ENCODE measurements around the gene DNPEP.
"Not testable (repeated sequence)": the region's sequence is repeated elsewhere in the genome, so short reads cannot be mapped to it uniquely, and the experiment has no call there.

The DNPEP gene

DNA sequence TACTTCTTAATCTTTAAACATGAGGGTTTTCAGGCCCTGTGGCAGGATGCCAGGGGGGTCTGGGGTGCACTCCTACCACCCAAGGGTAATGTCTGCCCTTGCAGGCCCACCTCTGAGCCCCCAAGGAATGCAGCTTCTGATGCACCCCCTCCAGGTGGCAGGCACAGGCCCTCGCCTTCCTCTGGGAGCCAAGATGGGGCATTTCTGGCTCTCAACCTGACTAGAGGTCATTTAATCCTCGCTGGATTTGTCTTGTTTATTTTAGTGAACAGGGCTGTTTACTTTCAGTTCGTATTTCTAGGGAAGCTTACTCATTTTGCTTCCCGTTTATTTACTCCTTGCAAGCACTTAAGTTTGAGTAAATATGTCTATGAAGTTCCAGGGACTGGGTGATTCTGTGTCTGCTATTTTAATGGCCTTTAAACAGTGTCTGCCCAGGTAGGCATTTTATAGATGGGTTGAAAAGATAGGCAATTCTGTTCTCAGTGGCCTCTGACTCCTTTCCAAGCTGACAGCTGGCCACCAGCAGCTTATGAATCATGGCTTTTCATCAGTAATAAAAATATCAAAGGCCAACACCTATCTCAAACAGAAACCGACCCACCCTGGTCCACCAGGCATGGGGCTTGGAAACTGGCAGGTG, 11.1 kb upstream of the DNPEP start:
- DNase-seq = no peak

DNA sequence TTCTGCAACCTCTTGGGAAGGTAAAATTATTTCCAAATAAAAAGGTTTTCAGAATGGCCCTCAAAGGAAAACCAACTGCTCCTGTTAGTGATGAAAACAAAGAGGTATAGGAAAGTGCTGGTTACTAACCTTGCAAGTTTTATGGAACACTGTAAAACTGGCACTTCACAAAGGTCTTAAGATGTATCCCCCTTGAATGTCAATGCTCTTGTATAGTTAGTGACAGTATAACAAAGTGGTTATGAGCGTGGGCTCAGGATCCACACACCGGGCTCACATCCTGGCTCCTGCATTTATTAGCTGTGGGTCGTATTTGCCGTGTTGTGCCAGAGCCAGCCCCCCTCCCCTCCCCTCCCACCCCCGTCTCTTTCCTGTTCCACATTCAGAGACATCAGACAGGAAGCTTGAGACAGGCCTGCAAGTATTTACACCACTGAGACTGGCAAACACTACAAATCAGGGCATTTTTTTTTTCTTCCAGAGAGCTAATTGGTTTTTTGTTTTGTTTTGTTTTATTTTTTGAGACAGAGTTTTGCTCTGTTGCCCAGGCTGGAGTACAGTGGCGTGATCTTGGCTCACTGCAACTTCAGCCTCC, 9.2 kb upstream of the DNPEP start:
- DNase-seq = no peak

DNA sequence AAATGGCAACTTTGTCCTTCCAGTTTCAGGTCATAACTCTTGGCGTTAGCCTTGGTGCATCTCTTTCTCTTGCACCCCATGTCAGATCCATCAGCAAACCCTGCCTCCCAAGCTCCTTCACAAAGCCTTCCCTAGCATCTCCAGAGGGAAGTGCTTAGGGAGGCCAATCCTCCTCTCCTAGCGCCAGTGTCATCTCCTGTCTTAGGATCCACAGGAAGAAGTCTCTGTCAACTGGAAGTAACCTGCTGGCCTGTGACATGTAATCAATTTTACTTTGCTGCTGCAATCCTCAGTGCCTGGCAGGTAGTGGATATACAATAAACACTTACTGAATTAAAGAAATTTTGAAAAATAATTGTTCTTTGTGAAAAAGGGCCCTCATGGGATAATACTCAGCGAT, 7.9 kb upstream of the DNPEP start:
- no peak for DNase-seq

DNA sequence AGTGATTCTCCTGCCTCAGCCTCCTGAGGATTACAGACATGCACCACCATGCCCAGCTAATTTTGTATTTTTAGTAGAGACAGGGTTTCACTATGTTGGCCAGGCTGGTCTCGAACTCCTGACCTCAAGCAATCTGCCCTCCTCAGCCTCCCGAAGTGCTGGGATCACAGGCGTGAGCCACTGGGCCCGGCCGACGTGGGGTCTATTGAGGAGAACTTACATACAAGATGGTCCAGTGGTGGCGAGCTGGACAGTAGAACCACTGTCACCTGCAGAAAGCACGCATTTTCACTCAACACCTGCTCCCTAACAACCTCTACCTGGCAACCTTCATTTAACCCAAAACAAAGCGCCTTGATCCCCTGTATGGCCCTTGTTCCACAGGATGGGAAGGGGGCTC, 7.3 kb upstream of the DNPEP start:
- not testable (repeated sequence) for DNase-seq

DNA sequence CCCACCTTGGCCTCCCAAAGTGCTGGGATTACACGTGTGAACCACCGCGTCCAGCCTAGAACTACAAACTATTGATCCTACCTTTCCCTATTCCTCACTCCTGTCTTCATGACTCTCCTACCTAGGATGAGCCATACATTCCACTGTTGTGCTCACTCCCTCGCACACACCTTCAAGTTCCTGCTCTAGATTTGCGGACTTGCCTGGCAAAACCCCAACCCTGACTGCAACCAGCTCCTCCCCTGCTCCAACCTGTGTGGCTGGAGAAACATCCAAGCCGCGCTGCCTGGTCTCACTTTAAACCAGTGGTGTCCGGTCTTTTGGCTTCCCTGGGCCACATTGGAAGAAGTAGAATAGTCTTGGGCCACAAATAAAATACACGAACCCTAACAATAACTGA, 5.0 kb upstream of the DNPEP start:
- no peak for DNase-seq

DNA sequence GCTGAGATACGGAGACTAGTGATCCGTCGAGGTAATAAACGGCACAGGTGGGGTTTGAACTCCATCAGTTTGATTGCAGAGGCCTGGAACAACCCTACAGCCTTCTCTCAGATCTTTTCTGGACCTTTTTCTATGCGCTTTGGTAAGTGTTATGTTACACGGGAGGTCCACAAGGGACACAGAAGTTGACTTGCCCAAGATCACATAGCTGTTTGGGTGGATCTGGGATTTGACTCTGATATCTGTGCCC, 1.1 kb upstream of the DNPEP start:
- DNase-seq = no peak

DNA sequence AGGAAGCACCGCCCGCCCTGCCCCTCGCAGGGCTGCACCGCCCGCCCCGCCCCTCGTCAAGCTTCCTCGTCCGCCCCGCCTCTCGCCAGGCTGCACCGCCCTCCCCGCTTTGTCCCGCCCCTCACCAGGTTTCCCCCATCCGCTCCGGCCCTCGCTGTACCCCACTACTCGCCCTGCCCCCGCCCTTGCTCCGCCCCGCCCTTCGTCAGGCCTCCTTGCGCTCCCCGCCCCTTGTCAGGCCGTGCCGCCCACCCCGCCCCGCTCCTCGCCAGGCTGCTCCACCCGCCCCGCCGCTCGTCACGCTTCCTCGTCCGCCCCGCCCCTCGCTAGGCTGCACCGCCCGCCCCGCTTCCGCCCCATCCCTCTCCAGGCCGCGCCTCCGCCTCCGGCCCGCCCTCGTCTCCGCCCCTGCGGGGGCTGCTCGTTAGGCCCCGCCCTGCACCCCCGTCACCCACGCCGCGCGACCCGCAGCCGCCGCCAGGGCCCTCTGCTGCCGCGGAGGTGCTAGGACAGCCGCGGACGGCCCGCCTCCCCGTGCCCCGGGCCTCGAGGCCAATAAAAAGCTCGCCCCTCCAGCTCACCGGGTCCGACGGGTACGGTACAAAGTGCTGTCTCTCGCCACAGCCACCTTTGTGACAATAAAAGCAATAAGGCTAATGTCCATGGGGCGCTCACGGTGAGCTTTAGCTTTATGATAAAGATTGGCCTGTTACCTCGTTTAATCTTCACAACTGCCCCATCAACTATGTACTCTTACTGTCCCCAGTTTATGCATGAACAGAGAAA, 602 bp upstream of the DNPEP start:
- peak; percentile 98 to 100 for DNase-seq

DNA sequence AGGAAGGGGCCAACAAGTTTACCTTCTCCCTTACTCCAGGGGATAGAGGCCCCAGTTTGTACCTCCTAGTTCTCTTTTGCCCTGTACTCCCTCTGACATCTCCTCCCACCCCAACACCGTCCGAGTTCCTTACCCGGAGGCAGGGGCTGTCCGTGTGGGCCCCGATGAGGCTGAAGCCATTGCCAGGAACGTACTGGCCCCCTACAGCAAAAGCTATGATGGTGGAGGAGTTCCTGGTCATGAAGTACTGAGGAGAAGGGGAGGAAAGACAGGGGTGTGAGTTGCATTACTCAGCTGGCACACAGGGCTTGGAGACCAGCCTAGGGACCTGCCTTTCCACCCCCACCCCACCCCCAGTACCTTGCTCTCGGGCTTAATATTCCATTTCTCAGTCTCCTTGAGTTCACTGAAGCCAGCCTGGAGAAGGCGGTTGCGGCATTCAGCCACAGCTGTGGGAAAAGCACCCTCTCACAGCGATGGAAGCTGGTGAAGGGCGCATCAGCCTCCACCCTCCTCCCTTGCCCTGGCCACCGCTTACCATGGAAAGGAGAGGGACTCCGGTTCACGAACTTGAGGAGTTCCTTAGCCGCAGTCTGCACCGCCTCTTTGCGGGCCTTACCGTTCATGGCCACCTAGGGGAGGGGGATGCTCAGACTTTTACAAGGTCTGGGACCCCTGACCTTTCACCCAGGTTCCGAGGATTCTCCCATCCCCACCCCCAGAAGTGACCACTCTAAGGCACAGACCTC, 1.0 kb downstream of the DNPEP start:
- peak in 1 of 2 experiments; percentile 11 for DNase-seq

DNA sequence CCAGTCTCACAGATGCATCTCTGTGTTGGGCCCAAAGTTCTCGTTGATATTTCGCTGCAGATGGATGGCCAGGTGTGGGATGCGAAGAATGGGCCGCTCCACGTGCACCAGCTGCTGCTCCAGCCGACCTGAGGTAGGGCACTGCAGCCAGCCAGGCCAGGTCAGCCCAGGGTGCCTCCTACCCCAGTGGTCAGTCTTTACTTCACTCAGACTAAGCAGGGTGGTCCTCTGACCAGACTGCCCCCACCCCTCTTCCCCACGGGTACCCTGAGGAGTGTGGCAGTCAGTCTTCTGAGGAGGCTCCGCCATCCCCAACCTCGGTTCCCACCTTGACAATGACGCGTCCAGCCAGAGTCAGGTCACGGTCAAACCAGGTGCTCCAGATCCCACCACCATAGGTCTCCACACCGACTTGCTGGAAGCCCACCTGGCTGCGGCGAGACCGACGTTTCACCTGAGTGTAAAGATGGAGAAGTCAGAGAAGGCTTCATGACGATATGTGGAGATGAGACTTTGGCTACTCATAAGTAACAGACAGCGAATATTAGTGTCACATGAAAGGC, 1.7 kb downstream of the DNPEP start:
- no peak for DNase-seq

DNA sequence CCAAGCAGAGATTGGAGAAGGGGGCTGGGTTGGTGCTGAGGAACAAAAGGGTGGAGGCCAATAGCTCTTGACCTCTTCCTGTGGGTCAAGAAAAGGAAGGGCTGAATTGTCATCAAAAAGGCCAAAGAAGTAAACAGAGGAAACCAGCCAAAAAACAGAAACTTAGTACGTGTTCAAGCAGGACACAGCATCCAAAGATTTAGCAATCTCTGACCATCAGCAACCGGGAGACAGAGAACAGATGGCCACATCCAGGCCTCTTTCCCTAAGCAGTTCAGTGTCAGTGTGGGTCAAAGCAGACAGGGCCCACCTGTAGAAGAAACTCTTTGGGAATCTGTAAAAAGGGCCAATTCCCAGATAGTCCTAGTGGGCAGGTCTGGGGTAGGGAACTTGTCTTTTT, 2.9 kb downstream of the DNPEP start:
- no peak for DNase-seq

DNA sequence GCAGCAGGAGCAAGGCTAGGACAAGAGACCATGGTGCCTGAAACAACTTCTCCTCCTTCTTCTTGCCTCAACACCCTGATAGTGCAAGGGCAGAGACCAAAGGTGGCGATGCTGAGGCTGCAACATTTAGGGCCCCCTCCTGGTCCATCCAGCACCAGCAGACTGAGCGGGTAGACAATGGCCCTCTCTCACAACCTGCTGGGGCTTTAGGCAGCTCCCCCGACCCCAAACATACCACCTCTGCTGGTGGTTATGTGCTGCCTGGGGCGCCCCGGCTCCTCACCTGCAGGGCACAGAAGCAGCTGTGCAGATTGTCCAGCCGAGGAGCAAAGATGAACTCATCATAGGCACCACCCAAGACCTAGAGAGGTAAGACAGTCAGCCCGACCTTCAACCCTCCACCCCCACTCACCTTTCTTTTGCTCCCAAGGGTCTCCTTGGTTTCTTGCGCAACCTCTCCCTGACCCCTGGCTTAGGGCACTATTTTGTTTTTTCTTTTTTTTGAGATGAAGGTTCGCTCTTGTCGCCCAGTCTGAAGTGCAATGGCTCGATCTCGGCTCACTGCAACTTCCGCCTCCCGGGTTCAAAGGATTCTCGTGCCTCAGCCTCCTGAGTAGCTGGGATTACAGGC, 3.5 kb downstream of the DNPEP start:
- DNase-seq = no peak

DNA sequence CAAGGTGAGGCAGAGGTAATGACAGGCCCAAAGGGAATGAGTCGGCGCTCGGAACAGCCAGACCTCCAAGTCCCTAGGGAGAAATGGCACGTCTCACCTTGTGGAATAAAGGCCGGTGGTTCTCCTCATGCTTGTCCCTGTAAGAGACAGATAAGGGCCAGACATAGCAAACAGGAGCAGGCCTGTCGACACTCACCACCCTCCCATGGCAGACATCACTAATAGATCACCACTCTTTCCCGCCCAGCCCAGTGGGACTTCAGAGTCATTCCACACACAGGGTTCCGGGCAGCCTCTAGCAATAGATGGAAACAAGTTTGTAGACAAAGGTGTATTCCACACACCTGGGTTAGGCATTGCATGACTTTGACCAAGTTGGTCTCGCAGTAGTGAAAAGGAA, 6.3 kb downstream of the DNPEP start:
- no peak for DNase-seq

DNA sequence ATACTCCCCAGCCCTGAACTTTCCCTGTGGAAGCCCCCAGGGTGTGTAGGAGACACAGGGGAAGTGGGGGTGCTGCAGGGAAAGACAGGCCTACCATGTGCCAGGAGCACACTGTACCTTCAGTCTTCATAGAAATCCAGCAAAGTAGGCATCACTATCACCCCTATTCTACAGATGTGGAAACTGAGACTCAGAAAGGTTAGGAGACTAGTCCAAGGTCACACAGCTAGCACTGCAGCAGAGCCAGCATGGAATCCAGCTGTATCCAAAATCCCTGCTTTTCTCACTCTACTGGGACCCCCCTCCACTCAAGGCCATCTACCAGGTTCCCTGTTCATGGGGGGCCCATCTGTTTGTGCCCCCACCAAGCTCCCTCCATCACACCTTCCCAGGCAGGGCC, 6.8 kb downstream of the DNPEP start:
- no peak for DNase-seq

DNA sequence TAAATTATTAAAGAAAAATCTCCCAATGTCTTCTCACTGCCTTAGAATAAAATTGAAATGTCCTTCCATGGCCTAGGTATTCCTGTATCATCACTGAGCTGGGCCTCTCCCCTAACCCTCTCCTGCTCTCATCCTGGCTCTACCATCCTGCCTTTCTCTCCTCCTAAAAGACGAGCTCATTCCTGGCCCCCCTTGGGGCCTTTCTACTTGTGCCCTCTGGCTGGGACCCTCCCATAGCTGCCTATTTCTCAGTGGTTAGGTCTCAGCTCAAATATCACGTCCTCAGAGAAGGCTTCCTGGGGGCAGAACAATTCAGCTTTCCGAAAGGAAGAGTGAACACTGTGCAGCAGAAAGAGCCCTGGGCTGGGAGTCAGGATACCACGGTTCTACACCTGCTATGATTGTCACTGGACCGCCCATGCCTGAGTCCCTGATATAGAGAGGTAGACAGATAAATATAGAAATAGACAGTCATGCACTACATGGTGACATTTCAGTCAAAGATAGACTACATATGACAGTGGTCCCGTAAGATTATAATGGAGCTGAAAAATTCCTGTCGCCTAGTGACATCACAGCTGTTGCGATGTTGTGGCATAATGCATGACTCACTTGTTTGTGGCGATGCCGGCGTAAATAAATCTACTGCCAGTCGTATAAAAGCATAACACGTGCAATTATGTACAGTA, 9.4 kb downstream of the DNPEP start:
- DNase-seq = no peak

DNA sequence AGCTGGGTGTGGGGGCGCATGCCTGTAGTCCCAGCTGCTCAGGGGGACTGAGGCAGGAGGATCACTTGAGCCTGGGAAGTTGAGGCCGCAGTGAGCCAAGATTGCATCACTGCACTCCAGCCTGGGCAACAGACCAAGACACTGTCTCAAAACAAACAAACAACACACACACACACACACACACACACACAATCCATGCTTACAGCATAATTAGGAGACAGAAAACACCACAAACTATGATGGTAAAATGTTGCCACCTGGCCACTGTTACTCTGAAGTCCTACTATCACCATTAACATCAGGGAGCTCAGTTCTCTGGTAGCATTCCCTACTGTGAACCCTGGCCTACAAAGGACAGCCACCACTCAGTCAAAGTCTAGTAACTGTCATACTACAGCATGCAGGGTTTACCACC, 18.3 kb downstream of the DNPEP start:
- no peak for DNase-seq

DNA sequence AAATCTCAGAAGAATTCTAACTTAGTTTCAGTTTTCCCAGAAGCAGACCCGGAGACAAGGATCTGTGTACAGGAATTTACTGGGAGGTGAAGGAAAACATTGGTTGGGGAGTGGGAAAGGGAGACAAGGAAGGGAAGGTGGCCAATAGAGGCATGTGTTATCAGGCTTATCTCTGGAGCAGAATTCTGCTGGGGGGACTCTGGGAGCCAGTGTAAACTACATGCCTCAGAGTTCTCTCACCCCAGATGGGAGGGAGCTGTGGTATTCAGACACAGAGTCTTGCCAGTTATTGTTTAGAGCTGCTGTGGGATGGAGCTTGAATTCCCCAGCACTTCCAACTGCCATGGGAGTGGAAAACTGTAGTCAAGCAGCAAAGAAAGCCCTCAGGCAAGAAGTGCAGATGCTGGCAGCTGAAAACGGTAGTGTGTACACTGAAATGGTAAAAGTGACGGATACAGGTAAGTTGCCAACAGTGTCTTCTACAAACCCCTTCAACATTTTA, 19.0 kb downstream of the DNPEP start:
- DNase-seq = no peak

DNA sequence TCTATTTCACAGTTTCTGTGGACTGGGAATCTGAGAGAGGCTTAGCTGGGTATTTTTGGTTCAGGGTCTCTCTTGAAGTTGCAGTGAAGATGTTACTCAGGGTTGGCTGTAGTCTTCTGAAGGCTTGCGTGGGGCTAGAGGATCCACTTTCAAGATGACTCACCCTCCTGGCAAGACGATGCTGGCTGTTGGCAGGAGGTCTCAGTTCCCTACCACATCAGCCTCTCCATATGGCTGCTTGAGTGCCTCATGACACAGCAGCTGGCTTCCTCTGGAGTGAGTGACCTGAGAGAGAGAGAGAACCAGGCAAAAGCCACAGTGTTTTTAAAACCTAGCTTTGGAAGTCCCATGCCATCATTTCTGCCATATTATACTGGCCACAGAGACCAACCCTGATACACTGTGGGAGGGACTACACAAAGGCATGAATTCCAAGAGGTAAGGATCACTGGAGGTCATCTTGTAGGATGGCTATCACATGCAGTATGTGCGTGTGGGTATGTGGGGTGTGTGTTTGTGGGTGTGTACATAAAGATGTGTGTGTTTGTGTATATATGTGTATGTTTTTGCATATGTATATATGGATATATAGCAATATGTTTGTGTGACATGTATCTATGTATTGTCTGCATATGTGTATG, 25.1 kb downstream of the DNPEP start:
- DNase-seq = no peak

DNA sequence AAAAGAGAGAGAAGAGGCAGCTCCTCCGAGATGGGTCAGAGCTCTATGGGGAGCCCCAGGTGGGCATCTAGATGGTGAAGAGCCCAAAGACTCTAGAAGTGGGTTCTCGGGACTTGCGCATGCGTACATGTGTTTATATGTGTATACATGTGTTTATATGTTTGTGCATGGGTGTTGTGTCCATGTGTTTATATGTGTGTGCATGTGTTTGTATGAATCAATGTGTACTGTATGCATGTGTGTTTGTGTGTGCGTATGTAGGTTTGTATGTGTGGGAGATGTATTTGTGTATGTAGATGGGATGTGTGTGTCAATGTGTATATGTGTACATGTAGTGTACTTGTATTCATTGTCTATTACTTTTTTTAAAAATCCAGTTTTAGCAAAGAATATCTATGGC, 25.6 kb downstream of the DNPEP start:
- DNase-seq = no peak

DNA sequence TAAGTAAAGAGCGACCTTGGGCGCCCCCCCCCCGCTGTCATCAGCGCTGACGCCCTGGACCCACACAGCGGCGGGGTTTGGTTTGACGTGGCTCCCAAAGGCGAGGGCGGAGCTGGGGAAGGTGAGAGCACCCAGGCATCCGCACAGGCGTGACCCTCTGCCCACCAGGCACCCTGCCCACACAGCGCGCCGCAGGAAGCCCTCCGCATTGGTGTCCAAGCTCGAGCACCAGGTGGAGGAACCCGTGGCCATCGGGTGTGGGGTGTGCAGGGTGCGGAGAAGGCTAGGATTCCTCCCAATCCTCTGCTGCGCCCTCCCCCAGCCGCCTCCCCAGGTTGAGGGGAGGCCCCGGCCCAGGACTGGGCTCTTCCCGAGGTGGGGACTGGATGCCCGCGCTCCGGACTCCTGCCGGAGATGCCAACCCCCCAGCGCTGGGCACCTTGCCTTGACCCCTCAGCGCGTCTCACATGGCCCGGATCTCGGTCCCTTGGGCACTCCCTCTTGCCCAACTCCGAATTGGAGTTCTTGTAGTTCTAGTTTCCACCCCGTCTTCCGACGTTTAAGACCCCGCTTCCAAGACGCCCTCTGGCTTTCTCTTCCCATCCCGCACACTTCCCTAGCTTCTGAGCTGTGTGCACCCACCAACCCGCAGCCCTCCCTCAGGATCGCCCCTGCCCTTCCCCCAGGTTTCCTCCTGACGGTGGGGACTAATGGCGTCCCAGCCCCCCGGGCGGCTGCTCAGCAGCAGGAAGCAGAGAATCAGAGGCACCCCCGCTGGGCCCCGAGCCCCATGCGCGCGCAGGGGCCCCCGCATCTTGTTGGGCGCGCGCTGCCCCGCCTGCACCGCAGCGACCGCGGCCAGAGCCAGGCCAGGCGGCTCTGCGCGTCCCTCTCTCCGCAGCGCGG, 29.3 kb downstream of the DNPEP start:
- DNase-seq = peak in 1 of 2 experiments; percentile 14

DNA sequence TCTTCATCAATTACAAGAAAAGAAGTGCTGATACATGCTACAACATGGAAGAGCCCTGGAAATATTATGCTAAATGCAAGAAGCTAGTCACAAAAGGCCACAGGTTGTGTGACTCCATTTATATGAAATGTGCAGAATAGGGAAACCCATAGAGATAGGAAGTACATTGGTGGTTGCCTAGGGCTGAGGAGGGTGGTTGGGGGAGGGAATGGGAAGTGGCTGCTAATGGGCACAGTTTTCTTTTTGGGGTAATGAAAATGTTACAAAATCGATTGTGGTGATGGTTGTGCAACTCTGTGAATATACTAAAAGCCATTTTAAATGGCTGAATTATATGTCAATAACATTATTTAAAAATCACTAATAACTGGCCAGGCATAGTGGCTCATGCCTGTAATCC, 30.9 kb downstream of the DNPEP start:
- no peak for DNase-seq

DNA sequence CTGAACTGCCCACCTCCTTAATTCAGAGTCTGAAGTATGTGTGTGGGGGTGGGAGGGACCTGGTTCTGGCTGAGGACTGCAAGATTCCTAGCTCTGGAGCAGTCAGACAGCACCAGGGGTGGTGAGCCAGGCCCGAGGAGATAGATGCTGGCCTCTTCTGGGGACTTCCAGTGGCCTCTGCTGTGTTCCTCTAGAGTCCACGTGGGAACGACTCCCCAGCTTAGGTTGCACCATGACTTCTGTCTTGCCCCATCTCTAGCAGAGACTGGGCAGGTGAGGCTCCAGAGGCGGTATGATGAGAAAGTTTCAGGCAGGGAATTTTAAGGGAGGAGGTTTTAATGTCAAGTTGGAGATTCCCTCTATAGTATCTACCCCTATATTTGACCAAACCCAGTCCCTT, 33.1 kb downstream of the DNPEP start:
- DNase-seq = no peak

Data from stimulated activated CD4-positive, alpha-beta T cell treated with anti-CD3 and anti-CD28 coated beads, Interleukin-4, amount 100 ng/mL, for 4 hours (primary cell).